GM21825 (cell line): ENCODE data around the gene ZNF484.

ENCODE experiments used
- ATAC-seq: cut with Tn5 transposase; IDR thresholded peaks from one replicate; pipeline ENCODE4 v1.9.1; 2021; ENCODE audit warnings: mild to moderate bottlenecking, moderate library complexity; ENCODE audit not compliant: unreplicated experiment

Gene ZNF484

DNA sequence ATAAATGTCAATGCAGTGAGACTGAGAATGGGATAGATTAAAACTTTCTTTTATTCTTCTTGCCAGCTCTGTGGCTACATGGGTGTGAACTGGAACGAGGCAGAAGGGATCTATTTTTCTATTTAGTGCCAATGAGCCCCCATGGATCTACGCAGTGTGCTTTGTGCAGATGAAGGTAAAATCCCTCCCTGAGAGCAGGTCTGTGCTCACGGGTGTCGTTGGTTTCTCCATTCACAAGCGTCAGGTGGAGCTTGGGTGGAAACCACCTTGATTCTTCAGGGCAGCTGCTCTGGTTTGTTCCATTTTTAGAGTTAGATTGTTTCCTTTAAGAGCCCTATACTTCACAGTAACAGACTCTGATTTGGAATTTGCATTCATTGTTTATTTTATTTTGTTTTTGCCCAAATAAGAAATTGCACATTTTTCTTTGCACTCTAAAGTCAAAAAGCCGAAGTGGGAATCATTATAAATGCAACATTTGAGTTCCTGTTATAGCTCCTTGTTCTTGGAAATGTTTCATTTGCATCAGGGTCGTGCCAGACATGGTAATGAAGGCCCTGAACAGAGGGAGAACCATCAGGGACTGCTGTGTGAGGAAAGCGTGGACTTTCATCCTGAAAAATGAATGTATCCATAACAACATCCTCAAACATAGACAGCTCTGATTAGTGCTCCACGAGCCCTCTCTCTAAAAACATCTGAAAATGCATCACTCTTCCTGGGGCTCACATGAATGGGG lies 82.1 kb downstream of the ZNF484 start:
- no peak for ATAC-seq
